M059J (cell line): Measurements from ENCODE around the gene RPRD2. TPM values are rescaled to one million over a fixed set of nuclear protein-coding genes. Genes with fewer than 3 reads are reported as not detected.

Experiments
- DNase-seq: peaks from one replicate; pipeline ENCODE4 v3.0.0-alpha.2; 2012; ENCODE audit warnings: low read depth
- total RNA-seq: library from RNA; depleted of rRNA; stranded (reverse); fragments of >200 nt; shearing (Covaris generic); gene quantifications from 2 replicates; pipeline ENCODE4 v1.2.3, GENCODE V29; 2014

RPRD2 gene
- total RNA-seq, 1 experiment from 2014 or later, result 20.3 TPM

GRCh38 chr1:150472601-150473200 is 108.8 kb downstream of the RPRD2 start:
- no peak for DNase-seq

DNA sequence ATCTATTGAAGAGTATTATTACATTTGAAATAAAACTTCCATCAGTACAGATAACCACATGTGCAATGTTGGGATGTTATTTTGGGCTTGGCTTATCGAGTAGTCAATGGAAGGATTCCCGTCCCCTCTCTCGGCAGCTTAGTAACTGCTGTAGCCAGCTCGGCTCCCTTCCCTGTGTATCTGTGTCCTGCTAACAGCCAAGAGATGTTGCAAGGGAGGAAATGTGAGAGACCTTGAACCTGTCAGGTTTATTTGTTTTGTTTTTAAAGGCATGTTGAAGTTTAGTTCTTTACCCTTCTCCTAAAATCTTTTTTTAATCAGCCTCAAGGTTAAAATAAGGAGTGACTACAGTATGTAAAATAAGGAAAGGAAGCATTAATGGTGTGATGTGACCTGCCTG is 109.7 kb downstream of the RPRD2 start:
- DNase-seq, result no peak

DNA sequence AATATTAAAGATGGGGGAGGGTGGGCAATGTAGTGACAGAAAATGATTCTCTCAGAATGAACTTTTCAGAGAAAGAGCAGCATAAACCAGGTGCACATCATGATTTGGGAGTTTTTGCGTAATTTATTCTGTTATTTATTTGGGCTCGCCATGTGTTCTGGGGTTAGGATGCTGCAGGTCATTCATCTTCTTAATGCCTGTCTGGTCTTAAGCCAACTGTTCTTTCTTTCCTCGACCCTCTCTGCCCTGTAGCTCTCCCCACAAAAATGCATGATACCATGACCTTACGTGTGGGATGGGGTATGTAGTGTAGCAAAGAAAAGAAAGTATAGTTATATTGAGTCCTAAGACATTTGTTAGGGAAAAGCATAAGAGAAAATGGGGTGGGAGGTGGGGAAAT is 110.9 kb downstream of the RPRD2 start:
- no peak for DNase-seq

GRCh38 chr1:150476754-150477153 is 112.8 kb downstream of the RPRD2 start:
- no peak for DNase-seq

DNA sequence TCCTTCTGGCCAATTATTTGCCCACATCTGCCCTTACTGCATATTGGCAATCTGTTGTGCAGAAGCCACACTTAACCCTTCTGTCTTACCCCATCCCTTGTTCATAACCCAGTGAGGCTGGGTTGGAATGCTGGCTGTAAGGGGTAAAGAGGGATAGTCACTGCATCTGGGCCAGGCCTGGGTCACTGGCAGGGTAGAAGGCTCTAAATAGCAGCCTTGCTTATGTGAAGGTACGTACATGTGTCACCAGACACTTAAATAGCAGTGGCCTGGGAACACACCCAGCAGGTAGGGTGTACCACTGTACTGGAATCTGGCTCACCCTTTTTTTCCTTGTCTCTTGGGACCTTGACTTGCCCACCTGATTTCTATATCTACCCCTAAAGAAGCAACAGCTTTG is 113.4 kb downstream of the RPRD2 start:
- DNase-seq, result no peak

- DNase-seq, result no peak
These were observed 113.8 kb downstream of the RPRD2 start for GRCh38 chr1:150477733-150478132.

DNA sequence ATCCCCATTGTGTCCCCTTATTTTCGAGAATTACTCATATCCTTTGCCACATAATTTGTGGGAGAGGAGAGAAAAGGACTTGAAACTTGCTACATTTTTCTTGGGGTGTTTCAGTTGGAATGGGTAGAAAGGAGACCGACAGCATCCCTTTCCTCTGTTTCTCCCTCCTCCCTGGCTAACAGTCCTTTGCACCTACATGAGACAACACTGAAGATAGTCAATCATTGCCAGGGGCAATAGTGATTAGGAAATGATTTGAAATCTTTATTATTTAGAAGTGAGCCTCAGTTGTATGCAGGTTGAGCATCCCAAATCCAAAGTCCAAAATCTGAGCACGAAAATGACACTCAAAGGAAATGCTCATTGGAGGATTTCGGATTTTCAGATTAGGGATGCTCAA is 115.4 kb downstream of the RPRD2 start:
- no peak for DNase-seq

GRCh38 chr1:150479927-150480352 is 116.0 kb downstream of the RPRD2 start:
- DNase-seq, result no peak

GRCh38 chr1:150484431-150484830 is 120.5 kb downstream of the RPRD2 start:
- DNase-seq, result peak; percentile 43

DNA sequence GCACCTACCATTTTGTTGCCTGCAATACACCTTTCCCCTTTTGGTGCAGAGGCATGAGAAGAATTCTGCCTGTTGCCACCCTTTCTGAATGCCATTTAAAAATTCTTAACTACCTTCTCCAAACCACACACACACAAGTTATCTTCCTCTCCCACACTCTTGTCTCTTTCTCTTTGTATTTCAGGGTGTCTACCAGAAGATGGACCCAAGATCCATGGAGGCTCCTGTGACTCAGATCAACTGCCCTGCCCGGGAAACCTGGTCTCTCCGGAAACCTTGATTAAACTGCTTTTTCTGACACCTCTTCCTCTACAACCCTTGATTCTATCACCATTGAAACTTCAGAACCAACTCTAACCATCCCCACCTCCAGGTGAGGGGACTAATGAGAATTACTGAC is 120.9 kb downstream of the RPRD2 start:
- DNase-seq, result peak; percentile 67

DNA sequence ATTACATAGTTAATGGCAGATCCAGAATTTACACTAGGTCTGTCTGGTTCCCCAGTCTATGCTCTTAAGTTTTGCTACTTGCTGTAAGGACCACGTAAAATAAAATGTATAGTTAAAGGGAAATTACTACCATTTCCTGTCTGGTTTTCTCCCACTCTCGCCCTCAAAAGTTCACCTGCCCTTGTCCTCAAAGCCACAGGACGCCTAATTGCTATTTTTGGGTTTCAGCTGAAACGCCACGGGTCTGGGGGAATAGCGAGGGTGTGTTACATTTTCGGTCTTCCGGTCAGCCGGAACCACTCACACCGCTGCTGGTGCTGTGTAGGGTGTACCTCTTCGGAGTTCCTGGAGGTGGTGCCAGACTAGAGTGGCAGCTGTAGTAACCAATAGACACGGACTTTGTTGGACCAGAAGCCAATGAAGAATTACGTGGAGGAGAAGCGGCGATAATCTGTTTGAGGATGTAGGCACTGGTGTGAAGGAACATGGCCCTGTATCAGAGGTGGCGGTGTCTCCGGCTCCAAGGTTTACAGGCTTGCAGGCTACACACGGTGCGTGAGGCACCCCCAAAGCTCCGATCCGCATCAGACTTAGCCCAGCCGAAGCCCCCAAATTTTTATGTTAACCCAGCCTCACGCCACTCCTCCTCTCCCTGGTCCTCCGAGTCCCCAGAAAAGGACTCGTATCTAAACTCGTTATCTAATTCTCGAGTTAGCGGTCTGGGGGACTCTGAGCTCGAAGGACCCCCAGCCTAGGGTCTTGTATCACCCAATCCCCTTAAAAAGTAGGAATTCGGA is 123.2 kb downstream of the RPRD2 start, which contains the start of gene TARS2:
TSS of gene TARS2 (plus strand) at position 454 of the 797 bp plus-strand sequence. CDS start at position 486, 32 bp downstream.
- peak; percentile 98 for DNase-seq

DNA sequence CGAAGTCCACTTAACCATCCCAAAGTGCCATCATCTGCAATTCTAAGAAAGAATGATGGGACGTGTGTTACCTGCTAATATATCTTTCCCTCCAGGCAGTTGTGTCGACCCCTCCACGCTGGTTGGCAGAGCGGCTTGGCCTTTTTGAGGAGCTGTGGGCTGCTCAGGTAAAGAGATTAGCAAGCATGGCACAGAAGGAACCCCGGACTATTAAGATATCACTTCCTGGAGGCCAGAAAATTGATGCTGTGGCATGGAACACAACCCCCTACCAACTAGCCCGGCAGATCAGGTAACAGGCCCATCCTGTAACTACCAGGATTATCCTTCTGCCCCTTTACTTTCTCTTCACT is 123.8 kb downstream of the RPRD2 start:
- DNase-seq, result no peak

- no peak for DNase-seq
These were observed 129.2 kb downstream of the RPRD2 start for GRCh38 chr1:150493175-150493574.

DNA sequence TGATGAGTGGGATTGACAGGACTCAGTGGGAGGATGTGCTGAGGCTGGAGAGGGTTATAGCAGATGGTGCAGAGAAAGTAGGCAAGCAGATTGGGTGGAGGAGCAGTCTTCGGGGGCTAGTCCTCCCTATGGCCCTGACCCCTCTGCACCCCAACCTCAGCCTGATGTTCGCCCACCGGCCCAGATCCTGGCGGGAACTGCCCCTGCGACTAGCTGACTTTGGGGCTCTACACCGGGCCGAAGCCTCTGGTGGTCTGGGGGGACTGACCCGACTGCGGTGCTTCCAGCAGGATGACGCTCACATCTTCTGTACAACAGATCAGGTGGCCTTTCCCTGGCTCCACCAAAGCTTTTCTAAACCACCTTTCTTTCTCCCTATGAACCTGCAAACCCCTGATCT is 134.4 kb downstream of the RPRD2 start:
- no peak for DNase-seq

DNA sequence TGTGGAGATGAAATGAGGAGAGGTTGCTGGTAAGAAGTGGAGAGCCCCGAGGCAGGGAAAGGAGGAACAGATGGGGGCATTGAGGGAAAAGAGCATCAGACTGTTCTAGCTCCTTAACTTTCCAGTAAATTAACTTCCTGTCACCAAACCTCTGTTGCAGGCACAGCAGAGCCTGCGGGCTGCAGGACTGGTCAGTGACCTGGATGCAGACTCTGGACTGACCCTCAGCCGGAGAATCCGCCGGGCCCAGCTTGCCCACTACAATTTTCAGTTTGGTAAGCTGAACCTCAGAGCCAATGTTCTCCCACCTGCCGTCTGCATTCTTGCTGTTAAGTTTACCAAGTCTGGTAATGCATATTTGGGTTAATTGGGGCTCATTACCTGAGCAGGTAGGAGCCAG is 141.5 kb downstream of the RPRD2 start:
- DNase-seq, result no peak

GRCh38 chr1:150507912-150508864 is 144.2 kb downstream of the RPRD2 start, which contains the start of gene ECM1:
TSS of gene ECM1 (plus strand) at chr1:150508109. CDS start at chr1:150508210, 101 bp downstream.
- DNase-seq, result peak; percentile 87

DNA sequence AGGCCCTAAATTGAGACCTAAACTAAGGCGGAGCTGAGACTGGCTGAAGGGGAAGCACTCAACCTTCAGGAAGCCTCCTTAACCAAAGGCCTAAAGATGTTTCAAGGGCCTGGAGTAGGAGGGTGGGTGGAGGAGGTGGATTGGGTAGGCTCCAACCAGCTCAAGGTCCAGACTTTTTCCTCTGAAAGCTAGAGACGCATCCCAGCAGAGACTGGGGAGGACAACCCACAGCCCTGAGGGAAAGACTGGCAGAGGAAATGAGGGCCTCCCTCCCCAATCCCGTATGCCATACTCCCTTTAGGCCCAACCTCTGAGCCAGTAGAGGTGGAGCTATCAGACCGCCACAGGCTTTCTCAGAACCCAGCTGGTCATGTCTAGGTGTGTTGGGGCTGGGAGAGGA is 145.0 kb downstream of the RPRD2 start:
- DNase-seq, result no peak

DNA sequence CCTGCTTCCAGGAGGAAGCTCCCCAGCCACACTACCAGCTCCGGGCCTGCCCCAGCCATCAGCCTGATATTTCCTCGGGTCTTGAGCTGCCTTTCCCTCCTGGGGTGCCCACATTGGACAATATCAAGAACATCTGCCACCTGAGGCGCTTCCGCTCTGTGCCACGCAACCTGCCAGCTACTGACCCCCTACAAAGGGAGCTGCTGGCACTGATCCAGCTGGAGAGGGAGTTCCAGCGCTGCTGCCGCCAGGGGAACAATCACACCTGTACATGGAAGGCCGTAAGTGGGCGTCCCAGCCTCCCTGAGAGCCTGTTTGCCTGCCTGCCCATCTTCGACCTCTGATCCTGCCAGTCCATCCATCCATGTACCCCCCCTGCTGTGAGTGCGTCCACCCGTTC is 147.6 kb downstream of the RPRD2 start:
- DNase-seq, result no peak

DNA sequence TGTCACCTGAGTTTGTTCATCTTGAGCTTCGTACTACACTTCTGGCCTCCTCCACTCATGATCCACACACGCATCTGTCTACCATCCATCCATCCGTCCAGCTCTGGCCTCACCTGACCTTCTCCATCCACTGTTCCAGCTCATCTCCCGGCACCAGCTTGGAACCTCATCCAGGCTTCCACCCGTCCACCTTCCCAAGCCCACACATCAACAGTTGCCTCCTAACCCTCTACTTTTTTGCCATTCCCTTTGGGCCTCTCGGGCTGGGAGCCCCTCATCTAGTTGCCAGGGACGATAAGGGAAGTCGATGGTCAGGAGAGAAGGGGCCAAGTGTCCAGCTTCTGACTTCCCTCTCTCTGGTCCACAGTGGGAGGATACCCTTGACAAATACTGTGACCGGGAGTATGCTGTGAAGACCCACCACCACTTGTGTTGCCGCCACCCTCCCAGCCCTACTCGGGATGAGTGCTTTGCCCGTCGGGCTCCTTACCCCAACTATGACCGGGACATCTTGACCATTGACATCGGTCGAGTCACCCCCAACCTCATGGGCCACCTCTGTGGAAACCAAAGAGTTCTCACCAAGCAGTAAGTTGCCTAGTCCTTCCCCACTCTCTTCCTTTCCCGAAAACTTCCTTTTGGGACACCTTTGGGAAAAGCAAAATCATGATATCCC is 148.2 kb downstream of the RPRD2 start:
- no peak for DNase-seq

DNA sequence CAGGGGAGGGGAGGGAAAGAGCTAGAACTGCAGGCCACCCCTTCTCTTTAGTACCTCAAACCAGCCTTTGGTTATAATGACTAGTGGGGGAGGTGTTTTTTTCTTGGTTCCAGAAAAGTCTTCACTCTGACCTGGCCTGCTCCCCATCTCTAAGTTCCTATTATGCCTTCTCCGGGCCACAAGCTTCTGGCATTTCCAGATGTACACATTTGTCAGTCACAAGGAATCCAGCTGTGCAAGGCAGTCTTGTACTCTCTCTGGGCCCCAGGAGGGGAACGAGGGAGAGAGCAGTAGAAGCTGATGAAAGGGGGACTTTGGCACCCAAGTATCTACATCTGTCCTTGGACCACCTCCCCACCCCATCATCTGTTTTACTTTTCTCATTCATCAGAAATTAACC is 148.9 kb downstream of the RPRD2 start:
- DNase-seq, result no peak

DNA sequence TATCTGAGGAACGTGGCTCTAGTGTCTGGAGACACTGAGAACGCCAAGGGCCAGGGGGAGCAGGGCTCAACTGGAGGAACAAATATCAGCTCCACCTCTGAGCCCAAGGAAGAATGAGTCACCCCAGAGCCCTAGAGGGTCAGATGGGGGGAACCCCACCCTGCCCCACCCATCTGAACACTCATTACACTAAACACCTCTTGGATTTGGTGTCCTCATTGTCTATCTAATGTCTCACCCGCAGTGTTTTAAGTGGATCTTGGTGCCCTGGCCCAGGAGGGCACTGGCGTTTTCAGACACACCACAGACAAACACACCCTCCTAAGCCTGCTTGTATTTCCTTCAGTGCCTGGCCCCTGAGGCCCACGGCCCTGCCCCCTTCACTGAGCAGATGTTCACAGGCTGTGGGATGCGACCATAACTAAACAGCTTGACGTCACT is 149.4 kb downstream of the RPRD2 start:
- no peak for DNase-seq

- no peak for DNase-seq
These were observed 150.3 kb downstream of the RPRD2 start for GRCh38 chr1:150514260-150514659.
